ENCODE results near the gene ALK. TPM values are rescaled to one million over a fixed set of nuclear protein-coding genes. Genes with fewer than 3 reads are reported as not detected.

Gene ALK
- total and polyA plus RNA-seq, 4 donors, result 4.2 to 16.7 (median 14.2) TPM

DNA sequence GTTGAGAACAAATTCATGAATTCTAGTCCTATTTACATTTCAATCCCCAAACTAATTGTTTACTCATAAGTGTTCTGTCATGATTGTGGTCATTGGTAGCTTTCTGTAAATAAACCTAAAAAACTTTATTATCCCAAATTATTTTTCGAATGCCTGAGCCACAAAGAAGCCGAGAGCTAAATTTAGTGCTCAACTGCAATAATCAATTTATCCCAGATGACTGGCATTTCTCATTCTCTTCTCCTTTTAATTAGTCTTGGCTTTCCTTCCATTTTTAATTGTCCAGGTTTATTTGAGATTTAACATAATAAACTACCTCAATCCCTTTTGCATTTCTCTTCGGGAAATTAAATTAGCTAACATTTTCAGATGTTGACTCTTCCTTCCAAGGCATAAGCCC, 308.3 kb downstream of the ALK start:
- Histone ChIP-seq H3K4me3 (ENCODE audit: low read depth, low read length) (no peak overlapping the region), H3K4me1 (ENCODE audit: control insufficient read depth, insufficient read depth, low read length) (no peaks in the 10 kb centered on the region), H3K27me3 (ENCODE audit: control insufficient read depth, insufficient read depth, low read length) (no peaks in the 10 kb centered on the region), H3K36me3 (ENCODE audit: control insufficient read depth, insufficient read depth, low read length) (no peaks in the 10 kb centered on the region), H3K27ac (ENCODE audit: low read depth, low read length) (no peak overlapping the region), H3K9me3 (ENCODE audit: control insufficient read depth, insufficient read depth, low read length) (no peaks in the 10 kb centered on the region)
- 60% methylated on average over 1 of the region's 3 CpGs for WGBS (ENCODE audit: insufficient coverage)
- DNase-seq (ENCODE audit: low read depth in 4 of 6, low spot score in 6 of 6), result no peak

DNA sequence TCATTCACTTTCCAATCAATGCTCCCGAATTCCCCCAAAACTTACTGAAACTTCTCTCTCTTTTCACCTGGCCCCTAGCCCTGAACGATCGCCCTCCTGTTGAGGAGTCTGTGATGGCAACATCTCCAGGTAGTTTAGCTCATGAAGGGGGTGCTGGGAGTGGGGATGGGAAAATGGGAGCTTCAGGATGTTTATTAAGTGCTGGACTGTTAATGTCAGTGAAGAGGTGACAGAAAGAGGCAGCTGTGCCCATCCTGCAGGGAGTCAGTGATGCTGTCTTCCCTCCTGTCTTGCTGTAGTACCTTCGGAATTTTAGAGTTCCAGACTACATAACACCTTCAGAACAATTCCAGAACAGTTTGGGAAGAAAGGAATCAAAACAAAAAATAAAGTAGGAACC, 308.8 kb downstream of the ALK start:
- no peak overlapping the region for H3K4me3 ChIP-seq (ENCODE audit: low read depth, low read length)
- H3K4me1 ChIP-seq (ENCODE audit: control insufficient read depth, insufficient read depth, low read length), result no peaks in the 10 kb centered on the region
- H3K27ac ChIP-seq (ENCODE audit: low read depth, low read length), result no peak overlapping the region
- no peaks in the 10 kb centered on the region for H3K27me3 ChIP-seq (ENCODE audit: control insufficient read depth, insufficient read depth, low read length)
- no peak for DNase-seq (ENCODE audit: low read depth in 4 of 6, low spot score in 6 of 6)
- no peaks in the 10 kb centered on the region for H3K9me3 ChIP-seq (ENCODE audit: control insufficient read depth, insufficient read depth, low read length)
- no peaks in the 10 kb centered on the region for H3K36me3 ChIP-seq (ENCODE audit: control insufficient read depth, insufficient read depth, low read length)
- WGBS (ENCODE audit: insufficient coverage), result 82% methylated on average over 3 of the region's 4 CpGs

DNA sequence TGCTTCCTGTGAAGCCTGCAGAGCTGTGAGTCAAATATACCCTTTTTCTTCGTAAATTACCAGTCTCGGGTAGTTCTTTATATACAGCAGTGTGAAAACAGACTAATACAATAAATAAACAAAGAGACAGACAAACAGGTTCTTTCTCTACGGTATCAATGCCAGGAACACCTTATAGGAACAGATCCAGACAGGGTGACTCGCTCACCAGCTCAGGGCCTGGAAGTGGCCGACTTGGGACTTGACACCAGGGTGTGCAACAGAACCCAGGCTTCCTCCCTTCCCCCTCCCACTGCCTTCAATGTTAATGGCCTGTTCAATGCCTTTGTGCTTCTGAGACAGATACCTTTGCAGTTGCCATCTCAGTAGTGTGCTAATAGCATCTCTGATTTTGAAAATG, 309.5 kb downstream of the ALK start:
- no peak overlapping the region for H3K27ac ChIP-seq (ENCODE audit: low read depth, low read length)
- no peaks in the 10 kb centered on the region for H3K9me3 ChIP-seq (ENCODE audit: control insufficient read depth, insufficient read depth, low read length)
- H3K4me1 ChIP-seq (ENCODE audit: control insufficient read depth, insufficient read depth, low read length), result no peaks in the 10 kb centered on the region
- no peaks in the 10 kb centered on the region for H3K36me3 ChIP-seq (ENCODE audit: control insufficient read depth, insufficient read depth, low read length)
- 89% methylated on average over 3 of the region's 5 CpGs for WGBS (ENCODE audit: insufficient coverage)
- DNase-seq (ENCODE audit: low read depth in 4 of 6, low spot score in 6 of 6), result no peak
- H3K27me3 ChIP-seq (ENCODE audit: control insufficient read depth, insufficient read depth, low read length), result no peaks in the 10 kb centered on the region
- no peak overlapping the region for H3K4me3 ChIP-seq (ENCODE audit: low read depth, low read length)

DNA sequence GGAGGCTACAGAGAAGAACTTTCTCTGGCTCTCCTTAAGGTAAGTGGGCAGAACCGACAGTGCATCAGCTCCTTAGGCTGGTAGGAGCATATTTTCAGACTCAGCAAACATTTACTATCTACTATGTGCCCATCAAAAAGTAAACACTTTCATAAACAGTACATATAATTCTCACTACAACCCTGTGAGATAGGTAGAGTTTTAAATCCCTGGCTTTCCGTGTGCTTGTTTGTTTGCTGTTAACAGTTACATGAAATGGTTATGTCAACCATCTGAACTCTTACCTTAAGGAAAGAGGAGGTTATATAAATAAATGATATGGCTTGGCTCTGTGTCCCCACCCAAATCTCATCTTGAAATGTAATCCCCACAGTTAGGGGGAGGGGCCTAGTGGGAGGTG, 310.1 kb downstream of the ALK start:
- no peak for DNase-seq (ENCODE audit: low read depth in 4 of 6, low spot score in 6 of 6)
- Histone ChIP-seq H3K4me3 (ENCODE audit: low read depth, low read length) (no peak overlapping the region), H3K27ac (ENCODE audit: low read depth, low read length) (no peak overlapping the region), H3K4me1 (ENCODE audit: control insufficient read depth, insufficient read depth, low read length) (no peaks in the 10 kb centered on the region), H3K36me3 (ENCODE audit: control insufficient read depth, insufficient read depth, low read length) (no peaks in the 10 kb centered on the region), H3K9me3 (ENCODE audit: control insufficient read depth, insufficient read depth, low read length) (no peaks in the 10 kb centered on the region), H3K27me3 (ENCODE audit: control insufficient read depth, insufficient read depth, low read length) (no peaks in the 10 kb centered on the region)
- WGBS (ENCODE audit: insufficient coverage), result no CpG with 5 or more reads among the region's 2 CpGs

DNA sequence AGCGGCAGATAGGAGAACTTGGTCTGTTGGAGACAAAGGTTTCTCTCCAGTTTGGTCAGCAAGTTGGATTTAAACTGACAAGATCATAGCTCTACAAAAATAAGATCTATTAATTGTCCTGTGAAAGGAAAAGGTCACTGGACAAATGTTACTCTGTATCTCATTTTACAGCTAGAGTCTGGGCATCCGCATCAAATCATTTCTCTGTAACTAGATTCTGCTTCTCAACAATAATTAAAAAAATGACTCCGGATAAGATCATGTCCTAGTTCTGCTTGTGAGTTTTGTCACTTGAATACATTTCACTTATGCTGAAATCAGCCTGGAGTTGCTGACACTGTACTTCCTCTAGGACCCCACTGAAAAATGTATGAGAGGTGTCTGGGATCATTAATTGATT, 310.8 kb downstream of the ALK start:
- H3K4me3 ChIP-seq (ENCODE audit: low read depth, low read length), result no peak overlapping the region
- H3K4me1 ChIP-seq (ENCODE audit: control insufficient read depth, insufficient read depth, low read length), result no peaks in the 10 kb centered on the region
- no peaks in the 10 kb centered on the region for H3K36me3 ChIP-seq (ENCODE audit: control insufficient read depth, insufficient read depth, low read length)
- DNase-seq (ENCODE audit: low read depth in 4 of 6, low spot score in 6 of 6), result no peak
- no peaks in the 10 kb centered on the region for H3K9me3 ChIP-seq (ENCODE audit: control insufficient read depth, insufficient read depth, low read length)
- no CpG with 5 or more reads among the region's 3 CpGs for WGBS (ENCODE audit: insufficient coverage)
- no peak overlapping the region for H3K27ac ChIP-seq (ENCODE audit: low read depth, low read length)
- H3K27me3 ChIP-seq (ENCODE audit: control insufficient read depth, insufficient read depth, low read length), result no peaks in the 10 kb centered on the region

DNA sequence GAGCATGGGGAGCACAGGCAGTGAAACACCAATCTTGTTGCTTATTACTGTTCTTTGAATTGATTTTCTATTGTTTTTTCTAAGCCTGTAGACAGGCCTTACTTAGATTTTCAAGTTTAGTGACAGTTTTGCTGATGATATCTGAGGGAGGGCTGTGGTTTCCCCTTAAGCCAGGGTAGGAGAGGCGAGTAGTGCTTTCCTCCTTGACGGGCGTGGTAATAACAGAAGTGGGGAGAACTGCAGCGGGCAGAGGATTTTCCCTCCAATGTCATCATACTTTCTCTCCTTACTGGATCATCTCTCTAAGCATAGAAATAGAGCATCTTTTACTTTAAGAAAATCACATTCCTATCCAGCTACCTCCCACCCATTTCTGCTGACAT, 314.4 kb downstream of the ALK start:
- Histone ChIP-seq H3K27me3 (ENCODE audit: control insufficient read depth, insufficient read depth, low read length) (no peaks in the 10 kb centered on the region), H3K36me3 (ENCODE audit: control insufficient read depth, insufficient read depth, low read length) (no peaks in the 10 kb centered on the region), H3K4me3 (ENCODE audit: low read depth, low read length) (no peak overlapping the region), H3K4me1 (ENCODE audit: control insufficient read depth, insufficient read depth, low read length) (no peaks in the 10 kb centered on the region), H3K9me3 (ENCODE audit: control insufficient read depth, insufficient read depth, low read length) (no peaks in the 10 kb centered on the region), H3K27ac (ENCODE audit: low read depth, low read length) (no peak overlapping the region)
- no peak for DNase-seq (ENCODE audit: low read depth in 4 of 6, low spot score in 6 of 6)
- 83% methylated on average over 1 of the region's 4 CpGs for WGBS (ENCODE audit: insufficient coverage)

DNA sequence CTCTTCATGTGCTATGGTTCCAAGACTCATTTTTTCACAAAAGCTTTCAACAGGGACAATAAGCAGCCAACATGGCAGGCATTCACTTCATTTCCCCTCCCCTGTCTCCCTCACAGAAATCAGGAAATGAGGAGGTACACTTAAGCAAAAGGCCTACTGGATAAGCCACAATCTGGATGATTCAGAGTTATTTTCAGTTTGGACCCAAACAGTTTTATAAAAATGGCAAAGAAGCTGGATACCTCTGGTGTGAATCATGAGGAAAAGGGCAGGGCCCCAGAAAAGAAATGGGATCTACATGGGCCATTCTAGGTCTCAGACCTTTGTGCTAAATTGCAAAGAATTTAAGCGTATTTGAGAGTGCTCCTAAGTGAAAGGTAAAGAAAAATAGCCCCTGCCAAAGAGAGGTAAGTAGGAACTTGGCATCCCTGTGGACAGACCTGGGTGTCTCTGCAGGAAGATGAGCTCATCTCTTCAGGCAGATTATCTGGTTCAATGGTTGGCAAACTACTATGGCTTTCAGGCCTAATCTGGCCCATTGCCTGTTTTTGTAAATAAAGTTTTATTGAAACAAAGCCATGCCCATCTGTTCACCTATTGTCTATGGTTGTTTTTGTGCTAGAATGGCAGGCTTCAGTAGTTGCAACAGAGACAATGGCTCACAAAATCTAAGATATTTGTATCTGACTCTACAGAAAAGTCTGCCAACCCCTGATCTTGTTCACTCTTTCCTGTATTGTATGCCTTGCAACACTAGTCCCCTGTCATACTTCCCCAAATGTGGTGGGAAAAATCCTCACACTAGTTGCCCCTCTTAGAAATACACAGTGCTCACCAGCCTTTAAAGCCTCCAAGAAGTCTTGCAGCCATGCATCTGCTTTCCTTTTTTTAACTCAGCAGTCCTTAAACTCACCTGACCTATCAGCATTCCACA, 315.0 kb downstream of the ALK start:
- DNase-seq (ENCODE audit: low read depth in 4 of 6, low spot score in 6 of 6), result no peak
- no peaks in the 10 kb centered on the region for H3K4me1 ChIP-seq (ENCODE audit: control insufficient read depth, insufficient read depth, low read length)
- WGBS (ENCODE audit: insufficient coverage), result 90% methylated on average over 1 of the region's 1 CpG
- no peaks in the 10 kb centered on the region for H3K9me3 ChIP-seq (ENCODE audit: control insufficient read depth, insufficient read depth, low read length)
- H3K27me3 ChIP-seq (ENCODE audit: control insufficient read depth, insufficient read depth, low read length), result no peaks in the 10 kb centered on the region
- no peak overlapping the region for H3K4me3 ChIP-seq (ENCODE audit: low read depth, low read length)
- no peak overlapping the region for H3K27ac ChIP-seq (ENCODE audit: low read depth, low read length)
- H3K36me3 ChIP-seq (ENCODE audit: control insufficient read depth, insufficient read depth, low read length), result no peaks in the 10 kb centered on the region

DNA sequence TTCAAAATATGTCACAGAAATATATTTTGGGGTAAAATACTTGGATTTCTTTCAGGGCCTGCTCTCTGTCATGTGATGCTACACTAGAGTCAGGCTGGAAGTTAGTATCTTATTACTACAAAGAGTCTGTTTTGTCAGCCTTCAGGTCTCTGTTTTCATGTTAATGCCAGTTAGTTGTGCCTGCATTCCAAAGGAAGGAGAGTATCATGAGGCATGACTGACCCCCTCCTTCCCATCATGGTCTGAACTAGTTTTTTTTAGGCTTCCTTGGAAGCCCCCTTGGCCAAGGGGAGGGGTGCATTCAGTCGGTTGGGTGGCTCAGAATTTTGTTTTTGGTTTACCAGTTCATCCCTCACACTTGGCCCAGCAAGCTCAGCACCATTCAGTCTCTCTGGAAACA, 318.0 kb downstream of the ALK start:
- no peaks in the 10 kb centered on the region for H3K9me3 ChIP-seq (ENCODE audit: control insufficient read depth, insufficient read depth, low read length)
- H3K27ac ChIP-seq (ENCODE audit: low read depth, low read length), result no peak overlapping the region
- no peak overlapping the region for H3K4me3 ChIP-seq (ENCODE audit: low read depth, low read length)
- no peaks in the 10 kb centered on the region for H3K36me3 ChIP-seq (ENCODE audit: control insufficient read depth, insufficient read depth, low read length)
- H3K27me3 ChIP-seq (ENCODE audit: control insufficient read depth, insufficient read depth, low read length), result no peaks in the 10 kb centered on the region
- WGBS (ENCODE audit: insufficient coverage), result no CpG with 5 or more reads among the region's 1 CpG
- no peak for DNase-seq (ENCODE audit: low read depth in 4 of 6, low spot score in 6 of 6)
- H3K4me1 ChIP-seq (ENCODE audit: control insufficient read depth, insufficient read depth, low read length), result no peaks in the 10 kb centered on the region

DNA sequence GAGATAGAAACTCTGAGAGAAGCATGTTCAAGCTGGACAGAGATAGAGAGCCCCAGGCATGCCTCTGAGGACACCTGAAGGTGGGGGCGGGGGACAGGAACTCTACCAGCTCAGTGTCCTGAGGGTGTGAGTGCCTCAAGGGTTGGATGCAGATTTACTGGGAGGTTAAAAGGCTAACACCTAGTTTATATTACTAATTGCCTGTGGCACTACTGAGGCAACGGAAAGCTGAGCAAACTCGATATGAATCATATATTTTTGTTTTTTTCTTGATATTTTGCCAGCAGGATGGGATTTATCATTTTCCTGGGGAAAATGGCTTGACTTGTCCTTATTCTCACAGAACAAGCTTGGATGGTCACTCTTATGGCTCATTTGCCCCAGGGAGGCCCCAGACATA, 319.5 kb downstream of the ALK start:
- WGBS (ENCODE audit: insufficient coverage), result no CpG with 5 or more reads among the region's 3 CpGs
- H3K36me3 ChIP-seq (ENCODE audit: control insufficient read depth, insufficient read depth, low read length), result no peaks in the 10 kb centered on the region
- H3K27me3 ChIP-seq (ENCODE audit: control insufficient read depth, insufficient read depth, low read length), result no peaks in the 10 kb centered on the region
- no peak overlapping the region for H3K27ac ChIP-seq (ENCODE audit: low read depth, low read length)
- DNase-seq (ENCODE audit: low read depth in 4 of 6, low spot score in 6 of 6), result no peak
- no peaks in the 10 kb centered on the region for H3K4me1 ChIP-seq (ENCODE audit: control insufficient read depth, insufficient read depth, low read length)
- no peaks in the 10 kb centered on the region for H3K9me3 ChIP-seq (ENCODE audit: control insufficient read depth, insufficient read depth, low read length)
- H3K4me3 ChIP-seq (ENCODE audit: low read depth, low read length), result no peak overlapping the region

DNA sequence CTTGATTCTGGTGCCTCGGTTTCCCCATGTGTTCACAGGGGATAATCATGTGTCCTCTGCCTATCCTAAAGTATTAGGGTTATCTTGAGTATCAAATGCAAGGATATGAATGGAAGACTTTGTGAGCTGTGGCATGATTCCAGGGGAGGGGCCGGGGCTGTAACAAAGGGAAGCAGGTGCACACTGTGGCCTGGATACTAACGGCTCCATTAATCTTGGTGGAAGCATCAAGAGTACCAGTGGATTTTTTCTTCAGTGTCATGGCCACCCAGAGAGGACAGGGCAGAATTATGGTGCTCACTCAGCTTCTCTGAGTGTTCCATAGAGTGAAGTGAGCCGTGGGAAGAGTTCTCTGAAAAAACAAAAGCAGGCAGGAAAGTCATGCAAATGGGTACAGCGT, 320.1 kb downstream of the ALK start:
- no peak overlapping the region for H3K27ac ChIP-seq (ENCODE audit: low read depth, low read length)
- no peak overlapping the region for H3K4me3 ChIP-seq (ENCODE audit: low read depth, low read length)
- H3K4me1 ChIP-seq (ENCODE audit: control insufficient read depth, insufficient read depth, low read length), result no peaks in the 10 kb centered on the region
- 67% methylated on average over 4 of the region's 5 CpGs for WGBS (ENCODE audit: insufficient coverage)
- no peaks in the 10 kb centered on the region for H3K27me3 ChIP-seq (ENCODE audit: control insufficient read depth, insufficient read depth, low read length)
- DNase-seq (ENCODE audit: low read depth in 4 of 6, low spot score in 6 of 6), result no peak
- no peaks in the 10 kb centered on the region for H3K9me3 ChIP-seq (ENCODE audit: control insufficient read depth, insufficient read depth, low read length)
- H3K36me3 ChIP-seq (ENCODE audit: control insufficient read depth, insufficient read depth, low read length), result no peaks in the 10 kb centered on the region

Measured in spinal cord (tissue), 10 donors.